ENCODE results near the gene KIF18B. TPM values are rescaled to one million over a fixed set of nuclear protein-coding genes. Genes with fewer than 3 reads are reported as not detected.
A peak's percentile ranks its signal among the peaks of the same experiment; 100 is the strongest.

Gene KIF18B
- total and polyA plus RNA-seq, 11 donors, result 0.06 to 5.4 (median 0.30) TPM; not detected in 1

GRCh38 chr17:44926821-44927525 lies 20.6 kb downstream of the KIF18B start:
- intact Hi-C loops (cut with DNase I), result loop anchor here in 1 of 10 donors (10.0 kb wide), 1 partner anchor 168 kb away; no protein-coding TSS in a partner anchor
- Histone ChIP-seq H3K9me3 (no peaks in the 10 kb centered on the region), H3K4me3 (no peak overlapping the region), H3K27ac (no peak overlapping the region), H3K4me1 (peaks cover 0 to 11% (median 0%) of the 10 kb centered on the region in 12 donors), H3K36me3 (peaks cover 0 to 8% (median 0%) of the 10 kb centered on the region in 9 donors), H3K27me3 (no peaks in the 10 kb centered on the region)
- TF ChIP-seq CTCF (IDR thresholded peaks at IDR 0.05) (no peak), POLR2A (IDR thresholded peaks at IDR 0.05) (no peak)
- DNase-seq (no peak), ATAC-seq (no peak)
- WGBS, 4 donors, result 81 to 89% (median 84%) methylated on average over 14 to 15 of the region's 15 CpGs

GRCh38 chr17:44925731-44926697 lies 21.6 kb downstream of the KIF18B start:
- DNase-seq (peak in 1 of 5 donors; percentile 28), ATAC-seq (no peak)
- H3K4me1 ChIP-seq, result peaks cover 0 to 12% (median 3%) of the 10 kb centered on the region in 12 donors
- H3K4me3 ChIP-seq, result no peak overlapping the region
- peaks cover 0 to 2% (median 0%) of the 10 kb centered on the region in 9 donors for H3K27me3 ChIP-seq
- TF ChIP-seq POLR2A (IDR thresholded peaks at IDR 0.05), result no peak
- TF ChIP-seq CTCF (IDR thresholded peaks at IDR 0.05), result no peak
- H3K27ac ChIP-seq, result no peak overlapping the region
- H3K36me3 ChIP-seq, result peaks cover 0 to under 1% (median 0%) of the 10 kb centered on the region in 9 donors
- WGBS, 4 donors, result 95 to 97% (median 96%) methylated on average over 14 to 18 of the region's 18 CpGs
- intact Hi-C loops (cut with DNase I), result loop anchor here in 1 of 10 donors (10.0 kb wide), 1 partner anchor 169 kb away; no protein-coding TSS in a partner anchor
- no peaks in the 10 kb centered on the region for H3K9me3 ChIP-seq

GRCh38 chr17:44924107-44924544 lies 23.4 kb downstream of the KIF18B start:
- peaks cover 0 to 4% (median 0%) of the 10 kb centered on the region in 9 donors for H3K27me3 ChIP-seq
- DNase-seq, result no peak
- no peak overlapping the region for H3K4me3 ChIP-seq
- H3K27ac ChIP-seq, result no peak overlapping the region
- WGBS, 4 donors, result 77 to 95% (median 90%) methylated on average over 9 of the region's 9 CpGs
- ATAC-seq, result no peak
- H3K36me3 ChIP-seq, result no peaks in the 10 kb centered on the region
- no peaks in the 10 kb centered on the region for H3K9me3 ChIP-seq
- no peak for TF ChIP-seq CTCF (IDR thresholded peaks at IDR 0.05)
- TF ChIP-seq POLR2A (IDR thresholded peaks at IDR 0.05), result no peak
- intact Hi-C loops (cut with DNase I), result loop anchor here in 8 of 10 donors (5.0 to 10.0 kb wide), 6 partner anchors 43 to 208 kb away; partner anchors contain the start of genes PLCD3 (in 2 of the 8) and C1QL1 (in 1 of the 8)
- peaks cover 0 to 21% (median 8%) of the 10 kb centered on the region in 12 donors for H3K4me1 ChIP-seq

Data from heart left ventricle (tissue), 16 donors.